Activated CD4-positive, alpha-beta memory T cell treated with anti-CD3 and anti-CD28 coated beads for 36 hours (primary cell): Measurements from ENCODE around the gene TBC1D9. TPM values are rescaled to one million over a fixed set of nuclear protein-coding genes. Genes with fewer than 3 reads are reported as not detected.
A peak's percentile ranks its signal among the peaks of the same experiment; 100 is the strongest.

Source experiments
- CTCF ChIA-PET: fragments of 350-600 bp; sonication (Branson Sonifier 250); formaldehyde crosslinking; loops from one replicate; lab custom pipeline; 2021; ENCODE audit warnings: antibody characterized with exemption, inconsistent platforms; lab: Charles Lee
- POLR2A ChIA-PET: fragments of 350-600 bp; sonication (Branson Sonifier 250); formaldehyde crosslinking; loops from one replicate; lab custom pipeline; 2021; ENCODE audit warnings: antibody characterized with exemption; lab: Charles Lee
- DNase-seq: peaks from one replicate; pipeline ENCODE4 v3.0.0-alpha.2; 2020
- H3K27ac Mint-ChIP-seq: one replicate; pipeline ENCODE4 v1.8.0; 2021; ENCODE audit warnings: mixed read lengths
- H3K27me3 Mint-ChIP-seq: one replicate; pipeline ENCODE4 v1.8.0; 2021; ENCODE audit warnings: mixed read lengths
- H3K36me3 Mint-ChIP-seq: one replicate; pipeline ENCODE4 v1.8.0; 2021; ENCODE audit warnings: mixed read lengths
- H3K4me1 Mint-ChIP-seq: one replicate; pipeline ENCODE4 v1.8.0; 2021; ENCODE audit warnings: low read depth, mixed read lengths
- H3K4me3 Mint-ChIP-seq: one replicate; pipeline ENCODE4 v1.8.0; 2021; ENCODE audit warnings: mild to moderate bottlenecking, mixed read lengths
- H3K9me3 Mint-ChIP-seq: one replicate; pipeline ENCODE4 v1.8.0; 2021; ENCODE audit warnings: mixed read lengths
- intact Hi-C: fragments of 100-400 bp; cut with micrococcal nuclease; formaldehyde crosslinking; loops from one replicate; pipeline ENCODE4 v1.15.1; 2023
- total RNA-seq, 2 experiments: library from RNA; stranded (reverse); gene quantifications; one replicate each; pipeline ENCODE4 v1.2.3, GENCODE V29; 2021

TBC1D9 gene
- total RNA-seq, 2 experiments from 2014 or later: 0.05 TPM; not detected in 1

DNA sequence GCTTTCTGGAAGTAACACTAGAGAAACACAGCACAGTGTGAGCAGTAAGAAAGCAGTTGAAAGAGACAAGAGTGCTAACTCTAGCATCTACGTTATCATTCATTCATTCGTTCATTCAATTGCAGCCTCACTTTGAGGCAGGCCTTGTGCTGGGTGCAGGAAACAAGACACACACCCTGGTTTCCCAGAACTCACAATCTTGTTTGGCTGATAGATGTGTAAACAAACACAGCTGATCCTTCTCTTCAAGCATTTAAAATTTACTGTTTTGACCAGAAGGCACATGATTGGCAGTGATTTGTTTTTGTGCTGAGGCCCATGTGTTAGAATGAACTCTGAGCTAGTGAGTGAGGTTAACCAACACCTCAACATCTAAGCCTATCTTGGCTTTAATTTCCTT, 20.4 kb upstream of the TBC1D9 start:
- no peak overlapping the region for H3K27ac Mint-ChIP-seq
- no peaks in the 10 kb centered on the region for H3K4me1 Mint-ChIP-seq
- ChIA-PET CTCF (no interaction called here), POLR2A (no interaction called here)
- no peak for DNase-seq
- no peaks in the 10 kb centered on the region for H3K27me3 Mint-ChIP-seq
- H3K9me3 Mint-ChIP-seq: no peaks in the 10 kb centered on the region
- H3K4me3 Mint-ChIP-seq: no peak overlapping the region
- intact Hi-C loops: no loop called here
- no peaks in the 10 kb centered on the region for H3K36me3 Mint-ChIP-seq

GRCh38 chr4:140774956-140775355, 18.8 kb upstream of the TBC1D9 start:
- Mint-ChIP-seq H3K27ac (no peak overlapping the region), H3K4me1 (no peaks in the 10 kb centered on the region), H3K36me3 (no peaks in the 10 kb centered on the region), H3K4me3 (no peak overlapping the region), H3K27me3 (peaks cover 4% of the 10 kb centered on the region), H3K9me3 (no peaks in the 10 kb centered on the region)
- CTCF ChIA-PET: no interaction called here
- intact Hi-C loops: no loop called here
- POLR2A ChIA-PET: no interaction called here
- no peak for DNase-seq

DNA sequence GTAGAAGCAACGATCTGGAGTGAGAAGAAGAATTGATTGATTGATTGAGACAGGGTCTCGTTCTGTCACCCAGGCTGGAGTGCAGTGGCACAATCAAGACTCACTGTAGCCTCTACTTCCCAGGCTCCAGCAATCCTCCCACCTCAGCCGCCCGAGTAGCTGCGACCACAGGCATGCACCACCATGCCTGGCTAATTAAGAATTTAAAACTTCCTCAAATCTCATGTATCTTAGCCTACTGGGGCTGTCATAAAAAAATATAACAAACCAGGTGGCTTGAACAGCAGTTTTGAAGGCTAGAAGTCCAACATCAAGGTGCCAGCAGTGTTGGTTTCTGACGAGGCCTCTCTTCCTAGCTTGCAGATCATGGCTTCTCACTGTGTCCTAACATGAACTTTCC, 18.3 kb upstream of the TBC1D9 start:
- ChIA-PET POLR2A (no interaction called here), CTCF (no interaction called here)
- H3K9me3 Mint-ChIP-seq: no peaks in the 10 kb centered on the region
- no peak overlapping the region for H3K27ac Mint-ChIP-seq
- H3K27me3 Mint-ChIP-seq: peaks cover 4% of the 10 kb centered on the region
- H3K4me3 Mint-ChIP-seq: no peak overlapping the region
- intact Hi-C loops: no loop called here
- H3K36me3 Mint-ChIP-seq: no peaks in the 10 kb centered on the region
- no peak for DNase-seq
- no peaks in the 10 kb centered on the region for H3K4me1 Mint-ChIP-seq

- Mint-ChIP-seq H3K36me3 (no peaks in the 10 kb centered on the region), H3K4me3 (no peak overlapping the region), H3K4me1 (no peaks in the 10 kb centered on the region), H3K9me3 (no peaks in the 10 kb centered on the region), H3K27ac (no peak overlapping the region), H3K27me3 (peaks cover 11% of the 10 kb centered on the region)
- ChIA-PET CTCF (no interaction called here), POLR2A (no interaction called here)
- intact Hi-C loops: no loop called here
- DNase-seq: no peak
Measured at GRCh38 chr4:140769209-140769608, 13.0 kb upstream of the TBC1D9 start.

DNA sequence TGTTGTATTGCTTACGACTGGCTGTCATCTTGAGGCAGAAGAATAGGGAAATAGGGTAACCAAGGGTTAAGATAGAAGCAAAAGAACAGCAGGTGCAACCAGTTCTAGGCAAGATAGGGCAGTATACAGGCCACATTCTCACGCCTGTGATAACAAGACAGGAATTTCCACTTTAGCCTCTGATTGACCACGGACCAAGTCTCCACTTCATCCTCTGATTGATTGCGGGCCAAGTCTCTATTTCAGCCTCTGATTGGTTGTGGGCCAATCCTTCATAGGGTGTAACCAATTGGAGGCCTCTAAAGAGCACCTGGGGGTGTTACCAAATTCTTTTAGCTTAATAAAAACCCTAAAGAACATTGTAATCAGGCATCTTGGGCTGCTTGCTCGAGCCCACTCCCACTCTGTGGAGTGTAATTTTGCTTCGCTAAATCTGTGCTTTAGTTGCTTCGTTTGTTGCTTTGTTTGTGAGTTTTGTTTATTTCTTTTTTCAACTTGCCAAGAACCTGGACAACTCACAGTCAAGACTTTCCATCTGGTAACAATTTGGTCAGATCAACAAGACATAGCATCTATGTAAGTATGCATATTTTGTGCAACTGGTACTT, 8.7 kb upstream of the TBC1D9 start:
- Mint-ChIP-seq H3K4me3 (no peak overlapping the region), H3K9me3 (no peaks in the 10 kb centered on the region), H3K36me3 (no peaks in the 10 kb centered on the region), H3K27ac (no peak overlapping the region), H3K27me3 (peaks cover 16% of the 10 kb centered on the region), H3K4me1 (no peaks in the 10 kb centered on the region)
- DNase-seq: no peak
- CTCF ChIA-PET: no interaction called here
- intact Hi-C loops: no loop called here
- POLR2A ChIA-PET: no interaction called here

DNA sequence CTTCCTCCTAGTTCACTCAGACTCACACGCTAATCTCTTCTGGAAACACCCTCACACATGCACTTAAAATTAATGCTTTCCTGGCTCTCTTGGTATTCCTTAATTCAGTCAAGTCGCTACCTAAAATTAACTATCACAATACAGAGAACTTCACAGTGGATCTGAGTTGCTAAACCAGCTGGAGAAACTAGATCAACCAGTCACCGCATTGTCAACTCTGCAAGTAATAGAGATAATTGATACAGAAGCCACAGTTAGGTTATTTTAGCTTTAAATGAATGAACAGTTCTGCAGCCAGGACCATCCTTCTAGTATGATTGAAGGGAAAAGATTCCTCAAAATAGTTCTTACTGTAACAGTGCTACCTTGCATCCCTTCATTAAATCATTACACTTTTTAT, 6.0 kb upstream of the TBC1D9 start:
- no peak overlapping the region for H3K4me3 Mint-ChIP-seq
- H3K27me3 Mint-ChIP-seq: peaks cover 21% of the 10 kb centered on the region
- no peaks in the 10 kb centered on the region for H3K36me3 Mint-ChIP-seq
- no peak for DNase-seq
- intact Hi-C loops: no loop called here
- CTCF ChIA-PET: no interaction called here
- POLR2A ChIA-PET: no interaction called here
- H3K27ac Mint-ChIP-seq: no peak overlapping the region
- no peaks in the 10 kb centered on the region for H3K9me3 Mint-ChIP-seq
- no peaks in the 10 kb centered on the region for H3K4me1 Mint-ChIP-seq

DNA sequence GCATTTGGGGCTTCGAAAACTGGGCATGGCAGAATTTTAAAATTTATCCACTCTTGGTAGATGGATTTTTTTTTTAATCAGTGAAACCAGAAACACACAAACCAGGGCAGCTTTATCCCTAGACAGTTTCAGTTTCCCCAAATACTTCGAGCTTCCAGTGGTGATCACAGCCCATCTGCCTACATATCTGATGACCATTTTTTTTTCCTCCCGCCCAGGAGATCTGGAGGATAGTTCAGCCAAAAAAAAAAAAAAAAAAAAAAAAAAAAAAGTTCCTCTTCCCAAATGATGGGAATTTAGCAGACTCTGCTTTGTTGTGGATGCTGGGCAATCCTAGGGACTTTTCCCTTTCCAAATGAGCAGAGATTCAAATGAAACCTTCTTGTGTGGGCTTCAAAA, 1.0 kb upstream of the TBC1D9 start:
- Mint-ChIP-seq H3K27ac (no peak overlapping the region), H3K4me3 (no peak overlapping the region), H3K36me3 (no peaks in the 10 kb centered on the region), H3K4me1 (peaks cover 6% of the 10 kb centered on the region), H3K27me3 (peaks cover 41% of the 10 kb centered on the region), H3K9me3 (no peaks in the 10 kb centered on the region)
- ChIA-PET POLR2A (no interaction called here), CTCF (no interaction called here)
- intact Hi-C loops: no loop called here
- DNase-seq: no peak

GRCh38 chr4:140755774-140756318, 339 bp downstream of the TBC1D9 start:
- Mint-ChIP-seq H3K9me3 (no peaks in the 10 kb centered on the region), H3K27ac (no peak overlapping the region), H3K36me3 (no peaks in the 10 kb centered on the region), H3K4me3 (no peak overlapping the region), H3K27me3 (peaks cover 42% of the 10 kb centered on the region), H3K4me1 (peaks cover 6% of the 10 kb centered on the region)
- intact Hi-C loops: no loop called here
- DNase-seq: peak; percentile 16
- ChIA-PET POLR2A (no interaction called here), CTCF (interaction anchor here (1.1 kb wide), 1 partner anchor 395 kb away, joined by 4 read pairs; no protein-coding TSS in a partner anchor)

DNA sequence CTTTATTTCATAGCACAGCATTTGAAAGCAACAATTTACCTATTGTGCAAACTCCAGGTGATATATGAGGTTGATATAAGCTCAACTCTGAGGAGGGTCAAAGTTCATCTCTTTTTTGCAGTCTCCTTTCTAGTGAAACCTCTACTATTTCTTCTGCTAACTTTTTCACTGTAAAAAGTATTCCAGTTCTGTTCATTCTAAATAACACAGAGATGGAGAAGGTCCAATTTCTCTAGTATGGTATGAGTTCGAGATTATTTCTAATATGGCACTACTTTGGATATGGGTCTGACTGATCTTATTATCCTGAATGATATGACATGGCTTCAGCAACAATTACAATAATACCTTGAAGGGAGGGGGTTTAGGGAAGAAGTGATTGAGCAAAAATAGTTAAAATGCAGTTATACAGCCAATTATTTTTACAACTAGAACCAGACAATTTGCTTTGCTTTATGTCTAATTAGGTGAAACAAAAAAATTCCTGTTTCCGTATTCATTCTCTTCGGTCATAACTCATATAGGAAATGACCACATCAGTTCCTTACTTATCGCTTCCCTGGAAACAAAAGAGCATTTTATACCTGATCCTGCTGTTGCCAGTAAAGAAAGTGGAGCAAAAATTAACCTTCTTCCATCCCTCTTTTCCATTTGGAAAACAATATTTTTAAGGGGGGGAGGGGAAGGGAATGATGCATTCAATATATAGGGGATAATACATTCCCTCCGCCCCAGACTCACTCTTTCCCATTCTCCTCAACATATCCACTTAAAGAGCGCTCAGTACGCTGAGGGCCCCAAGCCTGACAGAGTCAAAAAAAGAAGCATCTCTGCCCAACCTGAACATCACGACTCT, 1.0 kb downstream of the TBC1D9 start:
- peaks cover 41% of the 10 kb centered on the region for H3K27me3 Mint-ChIP-seq
- DNase-seq: no peak
- no peak overlapping the region for H3K4me3 Mint-ChIP-seq
- H3K27ac Mint-ChIP-seq: no peak overlapping the region
- peaks cover 6% of the 10 kb centered on the region for H3K4me1 Mint-ChIP-seq
- ChIA-PET POLR2A (no interaction called here), CTCF (no interaction called here)
- H3K36me3 Mint-ChIP-seq: no peaks in the 10 kb centered on the region
- H3K9me3 Mint-ChIP-seq: no peaks in the 10 kb centered on the region
- intact Hi-C loops: no loop called here

DNA sequence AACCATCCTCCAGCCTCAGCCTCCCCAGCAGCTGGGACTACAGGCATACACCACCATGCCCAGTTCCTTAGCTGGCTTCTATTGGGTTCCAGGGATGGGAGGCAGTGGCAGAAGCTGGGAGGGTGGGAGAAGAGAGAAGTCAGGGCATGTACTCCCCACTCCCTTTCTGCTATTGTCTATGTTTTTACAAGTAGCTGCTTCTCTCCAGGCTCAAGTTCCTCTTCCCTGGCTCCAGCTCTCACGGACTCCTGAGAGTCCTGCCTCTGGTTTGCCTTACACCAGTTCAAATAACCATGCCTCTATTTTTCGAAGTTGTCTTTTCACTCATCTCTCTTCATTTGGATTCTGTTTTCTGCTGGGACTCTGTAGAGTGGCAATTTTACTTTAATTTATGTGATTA, 2.9 kb downstream of the TBC1D9 start:
- Mint-ChIP-seq H3K27me3 (peaks cover 38% of the 10 kb centered on the region), H3K4me1 (peaks cover 6% of the 10 kb centered on the region), H3K27ac (no peak overlapping the region), H3K4me3 (no peak overlapping the region), H3K36me3 (no peaks in the 10 kb centered on the region), H3K9me3 (peaks cover under 1% of the 10 kb centered on the region)
- ChIA-PET POLR2A (no interaction called here), CTCF (no interaction called here)
- DNase-seq: no peak
- intact Hi-C loops: no loop called here

GRCh38 chr4:140752291-140753068, 3.7 kb downstream of the TBC1D9 start:
- H3K27me3 Mint-ChIP-seq: peaks cover 33% of the 10 kb centered on the region
- POLR2A ChIA-PET: no interaction called here
- intact Hi-C loops: no loop called here

DNA sequence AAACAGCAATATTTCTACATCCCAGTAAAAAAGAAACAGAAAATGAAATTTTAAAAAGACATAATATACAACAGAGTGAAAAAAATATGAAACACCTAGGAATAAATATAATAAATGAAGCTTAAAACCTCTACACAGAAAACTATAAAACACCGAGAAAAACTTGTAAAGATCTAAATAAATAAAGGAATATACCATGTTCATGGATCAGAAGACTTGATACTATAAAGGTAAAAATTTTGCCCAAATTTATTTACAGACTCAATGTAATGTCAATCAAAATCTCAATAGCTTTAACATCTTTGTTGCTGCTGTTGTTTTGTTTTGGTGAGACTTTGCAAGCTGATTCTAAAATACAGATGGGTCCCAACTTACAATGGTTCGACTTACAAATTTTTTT, 5.7 kb downstream of the TBC1D9 start:
- ChIA-PET CTCF (no interaction called here), POLR2A (no interaction called here)
- peaks cover 25% of the 10 kb centered on the region for H3K27me3 Mint-ChIP-seq
- H3K36me3 Mint-ChIP-seq: no peaks in the 10 kb centered on the region
- no peak for DNase-seq
- peaks cover 5% of the 10 kb centered on the region for H3K9me3 Mint-ChIP-seq
- H3K4me1 Mint-ChIP-seq: peaks cover under 1% of the 10 kb centered on the region
- H3K27ac Mint-ChIP-seq: no peak overlapping the region
- no peak overlapping the region for H3K4me3 Mint-ChIP-seq
- intact Hi-C loops: no loop called here

More at GRCh38 chr4:140752291-140753068, 3.7 kb downstream of the TBC1D9 start:
- CTCF ChIA-PET: no interaction called here
- Mint-ChIP-seq H3K4me3 (no peak overlapping the region), H3K9me3 (peaks cover 5% of the 10 kb centered on the region), H3K4me1 (peaks cover 6% of the 10 kb centered on the region), H3K36me3 (no peaks in the 10 kb centered on the region), H3K27ac (no peak overlapping the region)
- DNase-seq: no peak
